ENCODE data around the gene ANKFN1. TPM values are rescaled to one million over a fixed set of nuclear protein-coding genes. Genes with fewer than 3 reads are reported as not detected.
A peak's percentile ranks its signal among the peaks of the same experiment; 100 is the strongest.

The ANKFN1 gene
- total RNA-seq, 1 experiment from 2014 or later = 6.0 TPM

DNA sequence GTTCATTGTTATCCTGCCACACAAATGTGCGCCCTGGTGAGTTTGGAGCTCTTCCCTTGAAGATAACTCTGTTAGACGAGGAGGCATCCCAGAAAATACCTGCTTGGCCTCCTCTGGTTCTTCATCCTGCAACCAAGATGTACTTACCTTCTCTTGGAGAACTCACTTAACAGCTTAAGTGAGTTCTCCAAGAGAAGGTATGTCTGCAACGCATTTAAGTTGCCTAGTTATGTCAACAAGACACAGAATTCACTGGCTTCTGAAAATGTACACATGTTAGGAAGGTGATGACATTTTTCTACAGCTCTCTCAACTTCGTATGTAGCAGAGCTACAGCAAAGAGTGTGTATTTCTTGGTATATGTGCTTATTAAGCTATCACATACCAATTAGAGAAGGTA, 361.6 kb downstream of the ANKFN1 start:
- Histone ChIP-seq H3K27me3 (peaks cover 2% of the 10 kb centered on the region; the same call in 1 of the 2 replicates), H3K36me3 (no peaks in the 10 kb centered on the region), H3K4me3 (no peak overlapping the region), H3K9me3 (no peaks in the 10 kb centered on the region)
- DNase-seq = no peak

DNA sequence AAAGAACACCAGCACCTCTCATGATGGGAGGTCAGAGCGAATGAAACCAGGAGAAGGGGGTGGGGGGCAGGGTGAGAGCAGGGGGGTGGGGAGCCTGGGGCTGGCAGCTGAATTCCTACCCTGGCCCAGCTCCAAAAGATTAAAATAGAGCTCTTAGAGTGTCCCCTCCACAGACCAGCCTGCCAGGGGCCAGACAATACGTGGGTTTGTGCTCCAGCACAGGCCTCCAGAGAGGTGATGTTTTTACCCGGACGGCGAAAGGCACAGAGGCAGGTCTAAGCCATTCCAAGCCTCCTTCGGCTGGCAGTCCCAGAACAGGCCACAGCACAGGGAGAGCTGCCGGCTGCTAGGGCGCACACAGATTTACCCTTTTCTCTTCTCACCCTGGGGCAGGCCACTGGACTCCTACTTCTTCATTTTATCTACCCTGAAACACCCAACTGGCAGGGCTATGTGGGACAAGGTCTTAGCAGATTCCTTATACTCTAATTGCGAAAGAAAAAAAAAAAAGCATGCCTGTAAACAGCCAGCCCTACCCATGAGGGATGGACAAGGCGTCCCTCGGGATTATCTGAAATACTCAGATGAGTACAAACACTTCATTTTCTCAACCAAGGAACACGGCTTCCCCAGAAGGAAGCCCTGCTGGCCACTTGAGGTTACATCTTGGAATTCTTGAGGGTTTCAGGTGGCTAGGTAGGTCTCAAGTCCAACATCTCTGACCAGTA, 368.3 kb downstream of the ANKFN1 start:
- Histone ChIP-seq H3K9me3 (no peaks in the 10 kb centered on the region), H3K27me3 (0 out of 2 replicates have a peak, but pooled peaks cover 2% of the 10 kb centered on the region), H3K4me3 (no peak overlapping the region), H3K36me3 (no peaks in the 10 kb centered on the region)
- DNase-seq = no peak

DNA sequence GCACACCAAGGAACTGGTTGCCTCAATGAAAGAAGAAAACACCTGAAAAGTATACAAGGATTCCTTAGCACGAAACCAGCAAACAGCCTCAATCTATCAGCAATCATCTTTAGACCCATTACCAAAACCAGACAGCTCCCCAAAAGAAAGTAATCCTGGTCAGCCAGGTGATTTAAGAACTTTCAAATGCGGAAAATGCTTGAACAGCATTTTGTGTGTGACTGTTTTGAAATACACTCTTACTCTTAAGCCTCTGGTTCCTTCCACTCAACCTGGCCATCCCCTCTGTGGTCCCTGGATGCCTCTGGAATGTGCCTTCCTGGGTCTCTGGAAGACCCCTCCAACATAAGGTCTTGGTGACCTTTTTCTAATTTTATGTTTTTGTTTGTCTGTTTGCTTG, 369.8 kb downstream of the ANKFN1 start:
- Histone ChIP-seq H3K9me3 (no peaks in the 10 kb centered on the region), H3K27me3 (no peaks in the 10 kb centered on the region), H3K4me3 (no peak overlapping the region), H3K36me3 (no peaks in the 10 kb centered on the region)
- no peak for DNase-seq

DNA sequence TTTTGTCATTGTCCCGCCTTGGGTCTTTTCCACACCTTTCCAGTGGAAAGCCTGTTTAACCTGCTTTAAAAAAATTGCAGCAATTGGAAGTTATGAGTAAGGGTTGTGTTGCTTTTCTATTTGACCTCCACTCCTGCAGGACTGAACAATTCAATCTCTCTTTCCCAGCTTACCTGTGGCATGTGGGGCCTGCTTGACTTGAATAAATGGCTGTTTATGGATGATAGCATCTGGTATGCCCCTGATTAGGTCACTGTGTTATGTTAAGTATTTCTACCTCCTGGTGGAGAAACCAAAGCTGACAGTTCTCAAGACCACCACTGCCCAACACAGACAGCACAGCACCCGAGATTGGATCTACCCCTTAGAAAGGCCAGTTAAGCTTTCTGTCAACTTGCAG, 375.4 kb downstream of the ANKFN1 start:
- Histone ChIP-seq H3K9me3 (no peaks in the 10 kb centered on the region), H3K4me3 (no peak overlapping the region), H3K36me3 (no peaks in the 10 kb centered on the region), H3K27me3 (no peaks in the 10 kb centered on the region; the same call in 1 of the 2 replicates)
- DNase-seq = no peak

DNA sequence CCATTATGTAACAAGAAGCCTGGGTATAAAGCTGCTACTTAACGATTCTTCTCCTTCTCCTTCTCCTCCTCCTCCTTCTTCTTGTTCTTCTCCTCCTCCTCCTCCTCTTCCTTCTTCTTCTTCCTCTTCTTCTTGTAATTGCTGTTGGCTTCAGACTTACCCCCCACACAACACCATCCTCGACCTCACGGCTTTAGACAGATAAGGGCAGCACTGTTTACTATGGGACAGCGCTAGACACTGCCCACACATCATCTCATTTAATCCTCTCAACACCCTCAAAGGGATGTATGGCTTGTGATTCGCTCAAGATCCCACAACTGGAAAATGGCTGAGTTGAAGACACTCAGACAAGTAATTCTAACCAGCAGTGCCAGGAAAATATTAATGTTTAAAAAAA, 379.7 kb downstream of the ANKFN1 start:
- Histone ChIP-seq H3K27me3 (peaks cover 5% of the 10 kb centered on the region), H3K9me3 (no peaks in the 10 kb centered on the region), H3K4me3 (no peak overlapping the region), H3K36me3 (no peaks in the 10 kb centered on the region)
- no peak for DNase-seq

DNA sequence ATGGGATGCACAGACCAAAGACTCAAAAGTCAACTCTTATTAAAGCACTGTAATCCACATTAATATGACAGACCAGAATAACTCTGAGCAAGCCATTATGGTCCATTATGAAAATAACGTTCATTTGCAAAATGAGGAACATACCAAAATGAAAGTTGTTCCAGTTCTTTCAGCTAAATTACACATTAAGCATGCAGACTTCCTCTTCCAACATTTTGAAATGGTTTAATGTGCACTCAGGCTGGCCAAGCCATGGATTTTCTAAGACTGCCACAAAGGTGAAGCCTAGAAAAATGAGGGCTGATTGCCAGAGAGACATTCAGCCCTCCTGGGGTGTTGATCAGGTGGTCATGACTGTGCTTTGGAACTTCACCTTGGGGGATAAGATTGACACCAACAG, 383.5 kb downstream of the ANKFN1 start:
- H3K4me3 ChIP-seq = no peak overlapping the region
- no peaks in the 10 kb centered on the region for H3K9me3 ChIP-seq
- DNase-seq = no peak
- H3K27me3 ChIP-seq = peaks cover 5% of the 10 kb centered on the region
- no peaks in the 10 kb centered on the region for H3K36me3 ChIP-seq

DNA sequence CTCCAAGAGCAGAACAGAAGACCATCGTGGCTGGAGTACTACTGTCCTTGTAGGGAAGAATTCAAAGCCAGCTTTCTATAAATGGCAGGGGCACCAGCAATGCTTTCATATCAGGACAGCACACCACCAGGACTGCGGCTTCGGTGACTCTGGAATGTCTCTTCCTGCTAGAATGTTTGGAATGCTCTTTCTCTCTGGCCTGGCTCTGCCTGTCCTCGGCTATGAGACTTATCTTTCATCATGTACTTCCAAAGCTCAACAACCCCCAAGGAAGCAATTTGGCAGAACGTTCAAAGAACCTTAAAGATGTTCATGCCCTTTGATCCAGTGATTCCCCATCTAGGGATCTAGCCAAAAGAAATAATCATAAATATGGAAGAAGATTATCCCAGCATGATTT, 387.6 kb downstream of the ANKFN1 start:
- H3K36me3 ChIP-seq = no peaks in the 10 kb centered on the region

DNA sequence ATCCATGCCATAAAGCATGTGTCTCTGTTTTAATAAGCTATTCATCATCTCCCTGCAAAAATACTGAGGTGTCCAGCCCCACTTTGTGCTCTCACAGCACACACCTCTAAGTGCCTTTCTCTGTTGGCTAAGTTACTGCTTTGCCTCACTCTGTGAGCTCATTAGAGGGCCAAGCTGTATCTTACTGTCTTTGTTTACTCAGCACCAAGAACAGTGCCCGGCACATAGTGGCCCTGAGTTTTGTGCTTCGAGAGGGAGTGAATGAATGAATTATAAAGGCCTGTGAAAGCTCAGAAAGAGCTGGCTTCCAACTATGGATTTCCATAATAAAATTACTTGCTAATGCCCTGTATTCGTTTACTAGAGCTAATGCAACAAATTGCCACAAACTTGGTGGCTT, 390.0 kb downstream of the ANKFN1 start:
- H3K36me3 ChIP-seq = no peaks in the 10 kb centered on the region
- no peak overlapping the region for H3K4me3 ChIP-seq
- no peaks in the 10 kb centered on the region for H3K9me3 ChIP-seq
- H3K27me3 ChIP-seq = no peaks in the 10 kb centered on the region
- no peak for DNase-seq

More for the DNA sequence above, 387.6 kb downstream of the ANKFN1 start:
- Histone ChIP-seq H3K4me3 (no peak overlapping the region), H3K9me3 (no peaks in the 10 kb centered on the region), H3K27me3 (no peaks in the 10 kb centered on the region; the same call in 1 of the 2 replicates)
- no peak for DNase-seq

DNA sequence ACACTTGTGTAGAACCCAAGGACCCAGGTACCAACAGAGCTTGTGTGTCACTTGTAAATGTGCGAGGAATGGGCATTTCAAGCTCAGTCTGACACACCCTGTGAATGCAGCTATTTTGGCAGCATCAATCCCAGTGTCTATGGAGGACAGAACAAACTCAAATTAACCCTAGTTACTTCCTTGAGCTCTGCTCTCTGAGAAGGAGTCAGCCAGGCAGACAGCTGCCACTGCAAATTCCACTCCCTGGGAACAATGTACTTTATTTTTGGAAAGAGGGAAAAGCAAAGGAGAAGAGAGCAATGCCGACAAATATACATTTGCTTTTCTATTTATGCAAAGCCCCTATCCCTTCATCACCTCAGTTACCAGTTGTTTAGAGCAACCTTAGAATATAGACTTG, 391.8 kb downstream of the ANKFN1 start:
- Histone ChIP-seq H3K27me3 (no peaks in the 10 kb centered on the region), H3K36me3 (no peaks in the 10 kb centered on the region), H3K9me3 (no peaks in the 10 kb centered on the region), H3K4me3 (no peak overlapping the region)
- no peak for DNase-seq

DNA sequence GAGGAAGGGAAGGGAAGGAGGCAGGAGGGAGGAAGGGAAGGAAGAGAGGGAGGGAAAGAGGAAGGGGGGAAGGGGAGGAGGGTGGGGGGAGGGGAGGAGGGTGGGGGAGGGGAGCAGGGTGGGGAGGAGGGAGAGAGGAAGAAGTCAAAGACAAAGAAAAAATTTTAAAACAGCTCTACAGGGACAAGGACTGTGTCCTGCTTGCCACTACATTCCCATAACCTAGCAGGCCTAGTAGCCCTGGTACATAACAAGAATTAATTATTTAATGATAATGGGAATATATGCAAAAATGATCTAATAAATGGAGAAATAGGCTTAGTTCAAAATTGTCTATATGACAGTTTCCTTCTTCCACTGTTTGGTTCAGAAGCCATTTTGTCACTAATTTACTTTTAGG, 392.7 kb downstream of the ANKFN1 start:
- no peak for DNase-seq
- no peaks in the 10 kb centered on the region for H3K36me3 ChIP-seq
- H3K27me3 ChIP-seq = no peaks in the 10 kb centered on the region
- H3K4me3 ChIP-seq = no peak overlapping the region
- H3K9me3 ChIP-seq = no peaks in the 10 kb centered on the region

DNA sequence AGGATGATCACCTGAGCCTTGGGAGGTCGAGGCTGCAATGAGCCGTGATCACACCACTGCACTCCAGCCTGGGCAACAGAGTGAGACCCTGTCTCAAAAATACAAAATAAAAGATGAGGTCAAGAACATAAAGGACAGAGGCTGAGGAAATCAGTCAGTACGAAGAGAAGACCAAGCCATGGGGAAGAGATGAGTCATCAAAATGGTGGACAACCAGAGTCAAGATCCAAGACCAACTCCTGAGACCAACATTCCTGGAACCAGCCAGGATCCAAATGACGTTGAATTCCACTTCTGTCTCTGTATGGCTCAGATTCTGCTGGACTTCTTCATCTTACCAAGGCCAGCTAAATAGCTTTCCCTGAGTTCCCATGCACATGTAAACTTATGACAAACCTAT, 395.4 kb downstream of the ANKFN1 start:
- no peaks in the 10 kb centered on the region for H3K9me3 ChIP-seq
- no peaks in the 10 kb centered on the region for H3K36me3 ChIP-seq
- peak; percentile 14 for DNase-seq

DNA sequence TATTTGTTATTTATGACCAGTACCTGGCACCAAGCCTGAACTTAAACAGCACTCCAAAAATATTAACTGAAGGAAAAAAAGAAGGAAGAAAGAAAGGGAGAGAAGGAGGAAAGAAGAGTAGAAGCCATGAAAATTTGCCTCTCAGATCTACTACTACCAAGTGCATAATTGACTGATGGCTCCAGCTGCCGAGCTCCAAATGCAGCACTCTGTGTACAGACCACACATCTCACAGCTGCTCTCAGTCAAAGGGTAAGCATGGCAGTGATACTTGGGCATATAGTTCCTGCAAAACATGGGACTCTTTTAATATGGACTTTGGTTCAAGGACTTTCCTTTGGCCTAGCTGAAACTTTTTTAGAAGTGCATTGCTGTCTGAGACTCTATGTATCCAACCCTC, 396.2 kb downstream of the ANKFN1 start:
- no peaks in the 10 kb centered on the region for H3K9me3 ChIP-seq
- no peaks in the 10 kb centered on the region for H3K36me3 ChIP-seq
- no peak overlapping the region for H3K4me3 ChIP-seq
- DNase-seq = no peak
- H3K27me3 ChIP-seq = no peaks in the 10 kb centered on the region

More for the DNA sequence above, 395.4 kb downstream of the ANKFN1 start:
- Histone ChIP-seq H3K27me3 (no peaks in the 10 kb centered on the region), H3K4me3 (no peak overlapping the region)

DNA sequence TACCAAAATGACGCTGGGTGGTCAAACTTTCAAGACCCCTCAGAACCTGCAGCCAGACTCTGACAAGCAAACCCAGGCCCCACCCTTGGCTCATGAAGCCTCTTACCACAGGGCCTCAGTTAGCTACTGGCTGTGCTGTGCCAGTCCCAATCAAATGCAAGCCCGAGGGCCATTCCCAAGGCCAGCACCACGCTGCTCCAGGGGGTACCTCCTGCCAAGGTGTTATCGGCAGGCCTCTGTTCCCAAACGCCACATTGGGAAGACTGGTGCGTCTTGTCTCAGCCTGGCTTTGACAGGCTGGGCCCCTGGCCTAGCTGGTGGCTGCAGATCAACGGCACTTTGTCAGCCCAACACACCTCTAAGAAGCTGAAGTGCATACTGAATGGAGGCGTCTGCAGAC, 404.4 kb downstream of the ANKFN1 start:
- no peaks in the 10 kb centered on the region for H3K27me3 ChIP-seq
- H3K4me3 ChIP-seq = no peak overlapping the region
- DNase-seq = no peak
- H3K9me3 ChIP-seq = no peaks in the 10 kb centered on the region
- H3K36me3 ChIP-seq = no peaks in the 10 kb centered on the region

DNA sequence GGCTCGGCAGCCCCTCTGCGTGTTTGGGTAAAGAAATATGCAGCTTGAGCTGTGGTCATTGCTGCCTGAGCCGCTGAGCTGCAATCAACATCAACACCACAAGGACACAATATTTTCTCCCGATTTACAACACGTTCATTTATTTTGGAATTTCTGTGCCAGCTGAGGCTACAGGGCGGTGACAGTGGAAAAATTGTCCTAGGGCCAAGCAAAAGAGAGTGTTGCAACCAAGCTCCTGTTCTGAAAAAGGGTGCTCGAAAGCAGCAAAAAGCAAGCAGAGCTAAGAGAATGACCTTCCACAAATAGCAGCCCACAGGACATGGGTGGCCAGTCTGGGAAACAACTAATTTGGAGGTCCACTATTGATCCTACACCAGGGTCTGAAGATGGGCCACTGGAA, 404.8 kb downstream of the ANKFN1 start:
- DNase-seq = no peak
- Histone ChIP-seq H3K36me3 (no peaks in the 10 kb centered on the region), H3K9me3 (no peaks in the 10 kb centered on the region), H3K4me3 (no peak overlapping the region), H3K27me3 (no peaks in the 10 kb centered on the region)

Data from MG63 (cell line).